Measurements from ENCODE around the gene BCL2L12.

BCL2L12 gene

DNA sequence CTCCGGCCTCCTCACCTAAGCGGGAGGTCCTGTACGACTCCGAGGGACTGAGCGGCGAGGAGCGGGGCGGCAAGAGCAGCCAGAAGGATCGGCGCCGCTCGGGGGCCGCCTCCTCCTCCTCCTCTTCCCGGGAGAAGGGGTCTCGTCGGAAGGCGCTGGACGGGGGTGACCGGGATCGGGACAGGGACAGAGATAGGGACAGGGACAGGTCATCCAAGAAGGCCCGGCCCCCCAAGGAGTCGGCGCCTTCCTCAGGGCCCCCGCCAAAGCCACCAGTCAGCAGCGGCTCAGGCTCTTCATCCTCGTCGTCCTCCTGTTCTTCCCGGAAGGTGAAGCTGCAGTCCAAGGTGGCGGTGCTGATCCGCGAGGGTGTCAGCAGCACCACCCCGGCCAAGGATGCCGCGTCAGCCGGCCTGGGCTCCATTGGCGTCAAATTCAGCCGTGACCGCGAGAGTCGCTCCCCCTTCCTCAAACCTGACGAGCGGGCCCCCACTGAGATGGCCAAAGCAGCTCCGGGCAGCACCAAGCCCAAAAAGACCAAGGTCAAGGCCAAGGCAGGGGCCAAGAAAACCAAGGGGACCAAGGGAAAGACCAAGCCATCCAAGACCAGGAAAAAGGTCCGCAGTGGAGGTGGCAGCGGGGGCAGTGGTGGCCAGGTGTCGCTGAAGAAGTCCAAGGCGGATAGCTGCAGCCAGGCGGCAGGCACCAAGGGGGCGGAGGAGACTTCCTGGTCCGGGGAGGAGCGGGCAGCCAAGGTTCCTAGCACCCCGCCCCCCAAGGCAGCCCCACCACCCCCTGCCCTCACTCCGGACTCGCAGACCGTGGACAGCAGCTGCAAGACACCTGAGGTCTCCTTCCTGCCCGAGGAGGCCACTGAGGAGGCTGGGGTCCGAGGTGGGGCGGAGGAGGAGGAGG lies 12.9 kb upstream of the BCL2L12 start:
- no peak overlapping the region for H3K4me3 ChIP-seq (ENCODE audit: low read depth, low read length)
- DNase-seq (ENCODE audit: low read depth), result no peak
- TF ChIP-seq, protein P1, sequence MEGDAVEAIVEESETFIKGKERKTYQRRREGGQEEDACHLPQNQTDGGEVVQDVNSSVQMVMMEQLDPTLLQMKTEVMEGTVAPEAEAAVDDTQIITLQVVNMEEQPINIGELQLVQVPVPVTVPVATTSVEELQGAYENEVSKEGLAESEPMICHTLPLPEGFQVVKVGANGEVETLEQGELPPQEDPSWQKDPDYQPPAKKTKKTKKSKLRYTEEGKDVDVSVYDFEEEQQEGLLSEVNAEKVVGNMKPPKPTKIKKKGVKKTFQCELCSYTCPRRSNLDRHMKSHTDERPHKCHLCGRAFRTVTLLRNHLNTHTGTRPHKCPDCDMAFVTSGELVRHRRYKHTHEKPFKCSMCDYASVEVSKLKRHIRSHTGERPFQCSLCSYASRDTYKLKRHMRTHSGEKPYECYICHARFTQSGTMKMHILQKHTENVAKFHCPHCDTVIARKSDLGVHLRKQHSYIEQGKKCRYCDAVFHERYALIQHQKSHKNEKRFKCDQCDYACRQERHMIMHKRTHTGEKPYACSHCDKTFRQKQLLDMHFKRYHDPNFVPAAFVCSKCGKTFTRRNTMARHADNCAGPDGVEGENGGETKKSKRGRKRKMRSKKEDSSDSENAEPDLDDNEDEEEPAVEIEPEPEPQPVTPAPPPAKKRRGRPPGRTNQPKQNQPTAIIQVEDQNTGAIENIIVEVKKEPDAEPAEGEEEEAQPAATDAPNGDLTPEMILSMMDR (IDR thresholded peaks at IDR 0.05; ENCODE audit: control insufficient read depth, extremely low read depth, insufficient read depth), result no peak

DNA sequence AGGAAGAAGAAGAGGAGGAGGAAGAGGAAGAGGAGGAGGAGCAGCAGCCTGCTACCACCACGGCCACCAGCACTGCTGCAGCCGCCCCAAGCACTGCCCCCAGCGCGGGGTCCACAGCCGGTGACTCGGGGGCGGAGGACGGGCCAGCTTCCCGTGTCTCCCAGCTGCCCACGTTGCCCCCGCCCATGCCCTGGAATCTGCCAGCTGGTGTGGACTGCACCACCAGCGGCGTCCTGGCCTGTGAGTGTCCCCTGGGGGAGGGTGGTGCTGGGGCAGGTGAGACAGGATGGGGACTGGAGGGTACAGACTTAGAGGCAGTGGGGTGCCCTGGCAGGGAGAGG lies 12.3 kb upstream of the BCL2L12 start:
- DNase-seq (ENCODE audit: low read depth), result no peak
- TF ChIP-seq, protein P1 (IDR thresholded peaks at IDR 0.05; ENCODE audit: control insufficient read depth, extremely low read depth, insufficient read depth), result no peak

DNA sequence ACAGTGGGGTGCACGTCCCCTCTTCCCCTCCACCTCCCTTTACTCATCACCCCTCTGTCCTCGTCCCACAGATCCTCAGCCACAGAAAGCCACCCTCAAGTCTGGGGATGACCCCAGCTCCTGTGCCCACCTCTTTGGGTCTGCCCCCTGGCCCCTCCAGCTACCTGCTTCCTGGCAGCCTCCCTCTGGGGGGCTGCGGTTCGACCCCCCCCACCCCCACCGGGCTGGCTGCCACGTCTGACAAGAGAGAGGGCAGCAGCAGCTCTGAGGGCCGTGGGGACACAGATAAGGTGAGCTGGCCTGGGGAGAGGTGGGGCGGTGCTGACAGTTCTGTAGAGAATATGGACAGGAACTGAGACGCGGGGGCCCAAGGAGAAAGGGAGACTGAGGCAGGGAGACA lies 11.2 kb upstream of the BCL2L12 start:
- TF ChIP-seq, protein P1 (IDR thresholded peaks at IDR 0.05; ENCODE audit: control insufficient read depth, extremely low read depth, insufficient read depth), result no peak
- no peak overlapping the region for H3K4me3 ChIP-seq (ENCODE audit: low read depth, low read length)
- no peak for DNase-seq (ENCODE audit: low read depth)

More for the DNA sequence above, 12.3 kb upstream of the BCL2L12 start:
- H3K4me3 ChIP-seq (ENCODE audit: low read depth, low read length), result no peak overlapping the region

DNA sequence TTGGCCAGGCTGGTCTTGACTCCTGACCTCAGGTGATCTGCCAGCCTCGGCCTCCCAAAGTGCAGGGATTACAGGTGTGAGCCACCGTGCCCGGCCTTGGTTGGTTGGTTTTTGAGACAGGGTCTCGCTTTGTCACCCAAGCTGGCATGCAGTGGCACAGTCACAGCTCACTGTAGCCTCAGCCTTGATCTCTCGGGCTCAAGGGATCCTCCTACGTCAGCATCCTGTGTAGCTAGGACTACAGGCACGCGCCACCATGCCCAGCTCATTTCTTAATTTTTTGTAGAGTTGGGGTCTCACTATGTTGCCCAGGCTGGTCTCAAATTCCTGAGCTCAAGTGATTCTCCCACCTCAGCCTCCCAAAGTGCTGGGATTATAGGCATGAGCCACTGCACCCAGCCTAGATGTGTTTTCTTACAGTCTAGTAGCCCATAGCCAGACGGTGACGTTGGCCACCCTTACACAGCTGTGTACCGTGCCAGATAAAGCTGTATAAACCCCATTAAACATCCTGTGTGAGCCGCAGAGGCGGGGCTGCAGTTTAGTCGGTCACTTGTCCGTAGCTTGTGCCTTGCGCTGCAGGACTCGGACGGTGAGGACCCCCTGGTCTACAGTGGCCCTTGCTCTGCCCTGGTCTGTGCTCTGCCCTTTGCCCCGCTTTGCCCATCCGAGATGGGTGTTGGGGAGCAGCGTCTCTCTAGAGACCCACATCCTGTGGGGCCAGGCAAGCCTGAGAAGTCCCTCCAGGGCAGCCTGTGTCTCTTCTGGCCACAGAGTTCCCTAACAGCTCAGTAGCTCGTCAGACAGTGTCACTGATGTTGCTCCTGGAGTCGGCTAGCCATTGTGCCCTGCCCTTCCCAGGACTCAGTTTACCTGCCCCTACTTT lies 9.9 kb upstream of the BCL2L12 start:
- TF ChIP-seq, protein P1 (IDR thresholded peaks at IDR 0.05; ENCODE audit: control insufficient read depth, extremely low read depth, insufficient read depth), result no peak
- no peak for DNase-seq (ENCODE audit: low read depth)
- no peak overlapping the region for H3K4me3 ChIP-seq (ENCODE audit: low read depth, low read length)

DNA sequence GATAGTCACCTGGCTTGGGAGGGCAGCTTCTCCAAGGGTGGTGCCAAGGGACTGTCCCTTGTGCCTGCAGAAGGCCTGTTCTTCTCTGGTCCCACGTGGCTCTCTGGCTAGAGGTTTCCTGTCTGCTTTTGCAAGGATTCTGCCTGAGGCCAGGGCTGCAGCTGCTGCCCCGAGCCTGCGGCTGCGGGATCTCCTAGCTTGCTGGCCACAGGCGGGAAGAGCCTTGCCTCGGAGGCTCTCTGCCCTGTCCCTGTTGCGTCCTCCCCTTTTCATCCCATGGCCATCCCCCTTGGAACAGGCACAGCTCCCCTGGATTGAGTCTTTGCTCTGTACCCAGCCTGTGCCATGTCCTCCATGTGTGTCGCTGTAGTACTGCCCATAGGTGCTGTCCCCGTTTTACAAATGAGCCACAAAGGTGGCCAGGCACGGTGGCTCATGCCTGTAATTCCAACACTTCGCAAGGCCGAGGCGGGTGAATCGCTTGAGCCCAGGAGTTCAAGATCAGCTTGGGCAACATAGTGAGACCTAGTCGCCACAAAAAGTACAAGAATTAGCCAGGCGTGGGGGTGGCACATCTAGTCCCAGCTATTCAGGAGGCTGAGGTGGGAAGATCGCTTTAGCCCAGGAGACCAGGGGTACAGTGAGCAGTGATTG lies 9.2 kb upstream of the BCL2L12 start:
- H3K4me3 ChIP-seq (ENCODE audit: low read depth, low read length), result no peak overlapping the region
- TF ChIP-seq, protein P1 (IDR thresholded peaks at IDR 0.05; ENCODE audit: control insufficient read depth, extremely low read depth, insufficient read depth), result no peak
- DNase-seq (ENCODE audit: low read depth), result no peak

DNA sequence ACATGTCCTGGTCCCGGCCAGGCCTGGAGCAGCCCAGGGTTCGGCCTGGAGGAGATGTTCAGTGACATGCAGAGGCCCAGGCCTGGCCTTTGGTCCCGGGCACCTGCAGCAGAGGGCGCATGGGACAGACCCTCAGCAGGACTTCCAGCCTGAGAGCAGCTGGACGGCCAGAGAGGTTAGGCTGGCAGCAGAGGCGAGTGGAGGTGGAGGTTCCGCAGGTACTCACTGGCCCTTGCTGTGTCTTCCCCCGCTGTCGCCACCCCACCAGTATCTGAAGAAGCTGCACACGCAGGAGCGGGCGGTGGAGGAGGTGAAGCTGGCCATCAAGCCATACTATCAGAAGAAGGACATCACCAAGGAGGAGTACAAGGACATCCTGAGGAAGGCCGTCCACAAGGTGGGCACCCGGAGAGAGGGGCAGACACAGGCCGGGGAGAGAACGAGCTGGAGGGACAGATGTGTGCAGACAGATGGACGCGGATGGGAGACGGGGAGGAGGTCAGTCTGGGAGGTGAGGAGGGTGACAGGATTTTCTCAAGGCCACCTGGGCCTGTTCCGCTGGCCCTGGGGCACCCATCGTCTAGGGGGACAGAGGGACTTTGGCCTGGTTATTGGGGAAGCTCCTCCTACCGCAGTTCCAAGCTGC lies 8.1 kb upstream of the BCL2L12 start:
- DNase-seq (ENCODE audit: low read depth), result no peak

More for the DNA sequence above, 8.1 kb upstream of the BCL2L12 start:
- TF ChIP-seq, protein P1 (IDR thresholded peaks at IDR 0.05; ENCODE audit: control insufficient read depth, extremely low read depth, insufficient read depth), result no peak
- no peak overlapping the region for H3K4me3 ChIP-seq (ENCODE audit: low read depth, low read length)
